ENCODE data around the gene GNAQ. TPM values are rescaled to one million over a fixed set of nuclear protein-coding genes. Genes with fewer than 3 reads are reported as not detected.

GNAQ gene
- total and polyA plus RNA-seq, 2 experiments from 2014 or later, result 21.1 to 32.8 TPM

DNA sequence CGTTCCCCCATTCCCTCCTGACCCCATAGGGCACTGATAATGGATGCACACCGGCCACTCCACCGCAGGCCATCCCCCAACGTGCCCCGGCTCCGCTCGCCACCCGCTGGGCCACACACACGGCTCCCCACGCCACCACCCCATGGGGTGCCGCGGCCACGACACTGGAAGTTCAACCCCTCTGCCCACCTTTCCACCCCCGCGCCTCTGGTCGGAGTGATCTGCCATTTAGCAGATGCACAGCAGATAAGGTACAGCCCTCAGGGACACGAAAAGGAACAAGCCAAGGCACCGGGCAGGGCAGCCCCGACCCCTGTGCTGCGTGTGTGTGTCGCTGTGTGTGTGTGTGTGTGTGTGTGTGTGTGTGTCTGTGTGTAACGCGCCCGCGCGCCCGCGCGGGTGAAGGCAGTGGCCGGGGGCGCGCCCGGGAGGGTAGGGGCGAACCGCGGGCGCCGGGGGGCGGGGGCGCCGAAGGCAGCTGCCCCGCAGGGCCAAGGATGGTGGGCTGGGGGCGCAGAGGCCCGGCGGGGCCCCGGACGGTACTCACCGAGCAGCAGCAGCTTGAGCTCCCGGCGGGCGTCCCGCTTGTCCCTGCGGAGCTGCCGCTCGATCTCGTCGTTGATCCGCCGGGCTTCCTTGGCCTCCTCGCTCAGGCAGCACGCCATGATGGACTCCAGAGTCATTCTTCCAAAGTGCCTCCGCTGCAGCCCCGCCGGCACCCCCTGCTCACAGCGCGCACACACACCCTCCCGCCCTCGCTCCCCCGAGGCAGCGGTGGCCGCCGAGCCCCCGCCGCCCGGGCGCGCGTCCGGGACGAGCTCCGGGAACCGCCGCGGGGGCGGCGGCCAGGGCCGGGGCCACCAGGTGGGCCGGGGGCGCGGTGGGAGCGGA, 813 bp downstream of the GNAQ start:
- TF ChIP-seq, protein P1, sequence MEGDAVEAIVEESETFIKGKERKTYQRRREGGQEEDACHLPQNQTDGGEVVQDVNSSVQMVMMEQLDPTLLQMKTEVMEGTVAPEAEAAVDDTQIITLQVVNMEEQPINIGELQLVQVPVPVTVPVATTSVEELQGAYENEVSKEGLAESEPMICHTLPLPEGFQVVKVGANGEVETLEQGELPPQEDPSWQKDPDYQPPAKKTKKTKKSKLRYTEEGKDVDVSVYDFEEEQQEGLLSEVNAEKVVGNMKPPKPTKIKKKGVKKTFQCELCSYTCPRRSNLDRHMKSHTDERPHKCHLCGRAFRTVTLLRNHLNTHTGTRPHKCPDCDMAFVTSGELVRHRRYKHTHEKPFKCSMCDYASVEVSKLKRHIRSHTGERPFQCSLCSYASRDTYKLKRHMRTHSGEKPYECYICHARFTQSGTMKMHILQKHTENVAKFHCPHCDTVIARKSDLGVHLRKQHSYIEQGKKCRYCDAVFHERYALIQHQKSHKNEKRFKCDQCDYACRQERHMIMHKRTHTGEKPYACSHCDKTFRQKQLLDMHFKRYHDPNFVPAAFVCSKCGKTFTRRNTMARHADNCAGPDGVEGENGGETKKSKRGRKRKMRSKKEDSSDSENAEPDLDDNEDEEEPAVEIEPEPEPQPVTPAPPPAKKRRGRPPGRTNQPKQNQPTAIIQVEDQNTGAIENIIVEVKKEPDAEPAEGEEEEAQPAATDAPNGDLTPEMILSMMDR (IDR thresholded peaks at IDR 0.05; ENCODE audit: low read depth, low read length), result no peak
- Histone ChIP-seq H3K27me3 (no peaks in the 10 kb centered on the region), H3K4me3 (peak overlapping the region; percentile 83), H3K4me1 (ENCODE audit: low read depth) (peaks cover 26% of the 10 kb centered on the region), H3K27ac (peak overlapping the region; percentile 97), H3K9me3 (ENCODE audit: low read depth) (no peaks in the 10 kb centered on the region), H3K36me3 (no peaks in the 10 kb centered on the region)
- peak; percentile 51 to 55 for DNase-seq (ENCODE audit: low read depth in 1 of 2, low spot score in 1 of 2)

DNA sequence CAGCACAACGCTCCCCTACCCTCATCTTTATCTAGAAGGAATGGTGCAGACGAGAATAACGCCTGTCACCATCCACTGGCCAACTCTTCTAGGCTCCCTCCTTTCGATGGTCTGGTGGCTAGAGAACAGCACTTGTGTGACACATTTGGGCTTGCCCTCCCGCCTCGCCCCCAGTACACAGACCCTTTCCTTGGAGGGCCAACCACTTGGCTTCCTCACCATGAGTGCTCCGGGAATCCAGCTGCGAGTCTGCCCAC, 1.4 kb downstream of the GNAQ start:
- DNase-seq (ENCODE audit: low read depth in 1 of 2, low spot score in 1 of 2), result peak in 1 of 2 donors; percentile 42
- Histone ChIP-seq H3K4me3 (peak overlapping the region; percentile 83), H3K36me3 (no peaks in the 10 kb centered on the region), H3K4me1 (ENCODE audit: low read depth) (peaks cover 26% of the 10 kb centered on the region), H3K27me3 (no peaks in the 10 kb centered on the region), H3K27ac (peak overlapping the region; percentile 97), H3K9me3 (ENCODE audit: low read depth) (no peaks in the 10 kb centered on the region)
- TF ChIP-seq, protein P1 (IDR thresholded peaks at IDR 0.05; ENCODE audit: low read depth, low read length), result no peak

DNA sequence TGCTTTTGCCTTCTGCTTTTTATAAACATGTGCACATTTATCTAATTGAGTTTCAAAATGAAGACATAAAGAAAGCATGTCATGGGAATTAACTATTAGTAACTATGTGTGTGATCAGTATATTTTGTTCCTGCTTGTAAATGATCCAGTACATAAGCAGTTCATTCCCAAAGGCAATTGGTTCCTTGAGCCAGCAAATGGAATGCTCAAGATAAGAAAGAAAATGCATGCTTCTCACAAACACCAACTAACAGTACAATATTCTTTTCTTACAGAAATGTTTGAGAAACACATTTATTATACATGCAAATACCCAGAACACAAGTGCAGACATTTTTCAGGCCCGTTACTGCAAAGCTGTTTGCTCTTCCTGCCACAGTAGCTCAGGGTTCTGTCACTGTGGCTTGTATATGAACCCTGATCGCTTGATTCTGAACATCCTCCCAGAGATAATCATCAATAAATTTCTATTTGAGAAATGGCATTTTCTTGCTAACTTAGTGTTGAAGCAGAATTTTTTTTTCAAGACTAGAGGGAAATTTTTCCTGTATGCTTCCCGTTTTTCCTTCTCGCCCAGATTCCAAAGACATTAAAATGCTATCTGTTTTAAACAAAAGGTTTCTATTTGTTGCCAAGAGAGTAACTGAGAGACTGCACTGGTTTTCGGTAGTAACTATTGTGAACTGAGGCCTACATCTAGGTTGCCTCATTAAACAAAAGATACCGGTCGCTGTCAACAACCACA, 1.9 kb downstream of the GNAQ start:
- DNase-seq (ENCODE audit: low read depth in 1 of 2, low spot score in 1 of 2), result peak in 1 of 2 donors; percentile 50
- H3K27ac ChIP-seq, result peak overlapping the region; percentile 97
- no peaks in the 10 kb centered on the region for H3K27me3 ChIP-seq
- TF ChIP-seq, protein P1 (IDR thresholded peaks at IDR 0.05; ENCODE audit: low read depth, low read length), result no peak
- no peaks in the 10 kb centered on the region for H3K9me3 ChIP-seq (ENCODE audit: low read depth)
- H3K4me1 ChIP-seq (ENCODE audit: low read depth), result peaks cover 26% of the 10 kb centered on the region
- H3K36me3 ChIP-seq, result no peaks in the 10 kb centered on the region
- peak overlapping the region; percentile 83 for H3K4me3 ChIP-seq

DNA sequence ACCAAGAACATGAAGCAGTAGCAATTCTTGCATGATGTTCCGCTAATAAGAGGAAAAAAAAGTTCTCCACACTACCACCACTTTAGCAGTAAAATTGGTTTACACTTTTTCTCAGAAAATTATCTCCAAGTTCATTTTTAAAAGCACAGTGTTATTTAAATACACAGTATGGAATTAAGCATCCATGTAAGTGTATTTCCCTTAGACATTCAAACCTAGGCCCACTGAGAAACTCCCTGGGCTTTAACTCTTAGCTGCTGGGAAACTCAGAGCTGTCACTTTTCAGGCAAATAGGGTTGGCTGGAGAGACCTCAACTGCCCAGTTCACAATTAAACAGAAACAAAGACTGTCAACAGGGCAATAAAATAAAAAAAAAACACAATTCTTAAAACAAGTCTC, 2.7 kb downstream of the GNAQ start:
- no peaks in the 10 kb centered on the region for H3K27me3 ChIP-seq
- TF ChIP-seq, protein P1 (IDR thresholded peaks at IDR 0.05; ENCODE audit: low read depth, low read length), result no peak
- DNase-seq (ENCODE audit: low read depth in 1 of 2, low spot score in 1 of 2), result no peak
- no peaks in the 10 kb centered on the region for H3K9me3 ChIP-seq (ENCODE audit: low read depth)
- H3K36me3 ChIP-seq, result no peaks in the 10 kb centered on the region
- H3K27ac ChIP-seq, result peak overlapping the region; percentile 97
- peaks cover 26% of the 10 kb centered on the region for H3K4me1 ChIP-seq (ENCODE audit: low read depth)
- peak overlapping the region; percentile 83 for H3K4me3 ChIP-seq

DNA sequence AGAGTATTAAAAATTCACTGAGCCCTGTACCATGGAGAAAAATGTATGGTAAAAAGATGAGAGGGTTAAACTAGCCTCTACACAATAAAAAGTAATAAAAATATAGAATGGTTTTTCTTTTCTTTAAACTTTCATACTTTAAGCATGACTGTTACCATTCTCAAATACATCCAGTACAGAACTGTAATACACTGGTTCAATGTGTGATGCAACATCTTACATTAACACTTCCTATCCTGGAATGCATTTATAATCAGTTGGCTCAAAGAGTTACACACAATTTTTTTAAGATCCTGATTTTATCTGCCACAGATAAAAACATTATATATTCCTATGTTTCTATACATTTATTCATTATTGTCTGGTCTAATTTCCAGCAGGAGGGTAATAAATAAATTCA, 4.7 kb downstream of the GNAQ start:
- H3K36me3 ChIP-seq, result no peaks in the 10 kb centered on the region
- DNase-seq (ENCODE audit: low read depth in 1 of 2, low spot score in 1 of 2), result peak in 1 of 2 donors; percentile 57
- H3K4me3 ChIP-seq, result no peak overlapping the region
- no peaks in the 10 kb centered on the region for H3K9me3 ChIP-seq (ENCODE audit: low read depth)
- no peaks in the 10 kb centered on the region for H3K27me3 ChIP-seq
- TF ChIP-seq, protein P1 (IDR thresholded peaks at IDR 0.05; ENCODE audit: low read depth, low read length), result no peak
- peaks cover 25% of the 10 kb centered on the region for H3K4me1 ChIP-seq (ENCODE audit: low read depth)
- H3K27ac ChIP-seq, result no peak overlapping the region

Measured in cardiac muscle cell (in vitro differentiated cells and primary cell).